ENCODE data around the gene HSPD1.
"Not testable (repeated sequence)": the region's sequence is repeated elsewhere in the genome, so short reads cannot be mapped to it uniquely, and the experiment has no call there.

The HSPD1 gene

DNA sequence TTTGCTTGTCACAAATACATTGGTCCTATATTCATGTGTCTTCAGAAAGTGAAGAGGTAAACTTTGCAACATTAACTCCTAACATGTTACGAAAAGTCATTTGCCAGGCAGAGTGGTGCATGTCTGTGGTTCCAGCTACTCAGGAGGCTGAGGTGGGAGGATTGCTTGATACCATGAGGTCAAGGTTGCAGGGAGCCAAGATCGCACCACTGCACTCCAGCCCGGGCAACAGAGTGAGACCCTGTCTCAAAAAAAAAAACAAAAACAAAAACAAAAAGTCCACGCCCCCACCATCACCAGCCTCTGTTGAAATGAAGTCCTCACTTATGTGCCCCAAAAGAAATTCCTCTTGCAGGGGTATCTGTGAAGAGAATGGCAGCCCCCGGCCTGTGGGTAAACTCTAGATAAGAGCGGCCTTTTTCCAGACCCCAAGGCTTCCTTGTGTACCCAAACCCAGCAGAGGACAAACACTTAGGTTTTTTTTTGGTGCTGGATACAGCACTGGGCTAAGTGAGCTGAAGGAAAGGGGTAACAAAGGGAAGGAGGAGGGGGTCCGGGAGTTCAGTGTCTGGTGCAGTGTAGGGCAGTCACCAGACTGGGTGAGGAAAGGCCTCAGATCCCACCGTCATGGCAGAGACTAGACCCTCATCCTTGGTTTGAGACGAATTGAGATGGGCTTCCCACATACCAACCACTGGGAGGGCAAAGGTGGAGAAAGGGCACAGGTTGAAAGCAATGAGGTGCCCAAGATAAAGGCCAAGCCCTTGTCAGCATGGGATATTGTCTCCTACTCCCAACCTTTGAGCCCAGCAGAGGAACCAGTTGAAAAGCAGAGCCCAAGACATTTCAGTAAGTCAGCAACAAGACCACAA, 19.2 kb downstream of the HSPD1 start:
- no peak overlapping the region for H3K4me3 ChIP-seq
- peaks cover 21% of the 10 kb centered on the region for H3K36me3 ChIP-seq (replicated peaks)
- H3K4me1 ChIP-seq: no peaks in the 10 kb centered on the region
- in situ Hi-C loops (cut with MboI; ENCODE audit: low sequenced_read_pairs): no loop called here
- no peaks in the 10 kb centered on the region for H3K27me3 ChIP-seq (ENCODE audit: low read depth)
- H3K9me3 ChIP-seq: peaks cover 12% of the 10 kb centered on the region
- no peak for DNase-seq (ENCODE audit: low spot score in 2 of 2)

DNA sequence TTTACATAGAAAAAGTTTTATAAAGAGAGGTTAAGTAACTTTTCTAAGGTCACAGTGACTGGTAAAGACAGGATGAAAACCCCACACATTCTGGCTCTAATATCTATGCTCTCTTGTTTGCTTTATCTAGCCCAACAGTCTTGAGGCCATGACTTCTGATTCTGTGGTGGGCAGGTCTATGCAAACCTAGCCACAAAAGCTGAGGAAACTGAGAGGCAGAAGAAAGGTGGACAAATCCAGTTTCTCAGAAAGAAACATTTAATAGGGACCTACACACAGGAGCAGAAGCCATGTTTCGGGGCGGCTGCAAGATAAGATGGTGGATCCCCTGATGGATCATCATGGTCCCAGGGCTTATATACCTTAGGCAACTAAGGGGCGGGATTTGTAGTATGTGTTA, 21.8 kb downstream of the HSPD1 start:
- H3K4me1 ChIP-seq: no peaks in the 10 kb centered on the region
- no peak overlapping the region for H3K4me3 ChIP-seq
- in situ Hi-C loops (cut with MboI; ENCODE audit: low sequenced_read_pairs): loop anchor here (5.0 kb wide), 1 partner anchor 65 kb away; no protein-coding TSS in a partner anchor
- no peaks in the 10 kb centered on the region for H3K27me3 ChIP-seq (ENCODE audit: low read depth)
- H3K9me3 ChIP-seq: no peaks in the 10 kb centered on the region
- DNase-seq (ENCODE audit: low spot score in 2 of 2): no peak
- H3K36me3 ChIP-seq (replicated peaks): peaks cover 31% of the 10 kb centered on the region

DNA sequence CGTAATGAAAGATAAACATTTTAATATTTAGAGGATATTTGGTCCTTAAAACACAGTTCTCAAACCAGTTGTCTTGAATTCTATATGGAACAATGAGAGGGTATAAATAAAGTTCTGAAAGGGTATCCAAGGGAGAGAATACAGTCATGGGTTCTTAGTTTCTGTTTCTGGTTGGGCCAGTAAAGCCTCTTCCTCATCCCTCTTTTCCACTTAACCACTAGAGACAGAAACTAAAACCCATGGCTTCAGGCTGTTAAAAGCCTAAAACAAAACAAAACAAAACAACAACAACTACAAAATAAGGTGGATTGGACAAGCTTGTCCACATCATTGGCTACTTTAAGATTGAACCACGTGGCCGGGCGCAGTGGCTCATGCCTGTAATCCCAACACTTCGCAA, 27.5 kb downstream of the HSPD1 start:
- H3K36me3 ChIP-seq (replicated peaks): peaks cover 43% of the 10 kb centered on the region

DNA sequence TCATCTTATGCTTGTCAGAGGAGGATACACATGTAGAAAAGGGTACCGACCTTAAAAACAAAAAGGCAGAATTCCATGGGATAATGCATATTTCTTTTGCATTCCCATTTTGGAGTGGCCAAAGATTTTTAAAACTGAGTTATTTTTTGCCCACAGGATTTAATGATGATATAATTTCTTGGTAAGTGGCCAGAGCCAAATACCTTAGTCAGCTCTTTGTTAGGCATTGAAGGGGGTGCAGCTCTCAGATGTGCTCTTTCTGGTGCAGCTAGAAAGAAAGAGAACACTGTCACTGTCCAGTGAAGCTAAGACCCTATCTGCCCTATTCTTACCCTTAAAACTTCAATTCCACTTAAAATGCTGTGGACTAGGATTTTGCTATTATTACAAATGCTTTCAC, 35.5 kb downstream of the HSPD1 start:
- no peak for DNase-seq (ENCODE audit: low spot score in 2 of 2)
- Histone ChIP-seq H3K36me3 (replicated peaks) (peaks cover 34% of the 10 kb centered on the region), H3K27me3 (ENCODE audit: low read depth) (no peaks in the 10 kb centered on the region), H3K4me3 (no peak overlapping the region), H3K9me3 (no peaks in the 10 kb centered on the region), H3K4me1 (no peaks in the 10 kb centered on the region)
- in situ Hi-C loops (cut with MboI; ENCODE audit: low sequenced_read_pairs): no loop called here

More for the DNA sequence above, 27.5 kb downstream of the HSPD1 start:
- no peaks in the 10 kb centered on the region for H3K27me3 ChIP-seq (ENCODE audit: low read depth)
- no peaks in the 10 kb centered on the region for H3K9me3 ChIP-seq
- DNase-seq (ENCODE audit: low spot score in 2 of 2): no peak
- in situ Hi-C loops (cut with MboI; ENCODE audit: low sequenced_read_pairs): no loop called here
- H3K4me3 ChIP-seq: no peak overlapping the region
- no peaks in the 10 kb centered on the region for H3K4me1 ChIP-seq

DNA sequence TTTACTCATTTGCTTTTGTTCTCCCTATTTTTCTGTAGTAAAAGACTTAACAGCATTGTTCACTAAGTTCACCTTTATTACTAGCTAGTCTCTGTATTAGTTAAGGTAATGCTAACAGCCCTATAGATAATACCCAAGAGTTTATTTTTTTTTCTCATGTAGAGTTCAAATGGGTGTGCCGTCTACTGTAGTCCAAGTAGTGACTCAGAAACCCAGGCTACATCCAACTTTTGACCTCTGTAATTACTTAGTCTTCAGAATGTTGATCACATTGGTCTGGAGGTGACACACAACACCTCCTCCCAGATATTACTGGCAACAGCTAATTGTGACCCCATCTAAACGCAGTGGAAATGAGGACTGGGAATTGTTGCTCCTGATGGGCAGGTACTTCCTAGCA, 38.6 kb downstream of the HSPD1 start:
- Histone ChIP-seq H3K9me3 (no peaks in the 10 kb centered on the region), H3K4me3 (no peak overlapping the region), H3K4me1 (no peaks in the 10 kb centered on the region), H3K27me3 (ENCODE audit: low read depth) (no peaks in the 10 kb centered on the region), H3K36me3 (replicated peaks) (peaks cover 25% of the 10 kb centered on the region)
- no peak for DNase-seq (ENCODE audit: low spot score in 2 of 2)
- in situ Hi-C loops (cut with MboI; ENCODE audit: low sequenced_read_pairs): no loop called here

DNA sequence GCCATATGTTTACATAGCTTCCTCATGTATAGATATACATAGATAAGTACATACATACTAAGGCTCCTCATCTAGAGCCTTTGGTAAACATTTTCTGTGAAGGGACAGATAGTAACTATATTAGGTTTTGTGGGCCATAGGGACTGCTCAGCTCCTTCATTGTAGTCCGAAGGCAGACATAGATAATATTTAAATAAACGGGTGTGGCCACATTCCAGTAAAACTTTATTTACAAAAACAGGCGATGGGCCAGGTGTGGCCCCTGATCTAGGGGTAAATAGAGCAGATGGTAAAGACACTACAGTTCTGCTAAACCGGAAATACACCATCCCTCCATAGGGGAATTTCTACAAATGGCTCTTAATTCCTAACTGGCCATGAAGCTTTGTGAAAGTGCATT, 39.0 kb downstream of the HSPD1 start:
- Histone ChIP-seq H3K9me3 (no peaks in the 10 kb centered on the region), H3K4me3 (no peak overlapping the region), H3K36me3 (replicated peaks) (peaks cover 21% of the 10 kb centered on the region), H3K27me3 (ENCODE audit: low read depth) (no peaks in the 10 kb centered on the region), H3K4me1 (no peaks in the 10 kb centered on the region)
- no peak for DNase-seq (ENCODE audit: low spot score in 2 of 2)
- in situ Hi-C loops (cut with MboI; ENCODE audit: low sequenced_read_pairs): no loop called here

DNA sequence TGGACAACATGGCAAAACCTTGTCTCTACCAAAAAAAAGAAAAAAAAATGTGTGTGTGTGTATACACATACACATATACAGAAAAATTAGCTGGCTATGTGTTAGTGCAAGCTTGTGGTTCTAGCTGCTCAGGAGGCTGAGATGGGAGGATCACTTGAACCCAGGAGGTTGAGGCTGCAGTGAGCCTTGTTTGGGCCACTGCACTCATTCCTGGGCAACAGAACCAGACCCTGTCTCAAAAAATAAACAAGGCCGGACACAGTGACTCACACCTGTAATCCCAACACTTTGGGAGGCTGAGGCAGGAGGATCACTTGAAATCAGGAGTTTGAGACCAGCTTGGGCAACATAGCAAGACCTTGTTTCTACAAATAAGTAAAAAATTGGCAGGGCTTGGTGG, 44.2 kb downstream of the HSPD1 start:
- Histone ChIP-seq H3K4me1 (peaks cover 11% of the 10 kb centered on the region), H3K27me3 (ENCODE audit: low read depth) (no peaks in the 10 kb centered on the region), H3K9me3 (no peaks in the 10 kb centered on the region), H3K36me3 (replicated peaks) (peaks cover 2% of the 10 kb centered on the region), H3K4me3 (no peak overlapping the region)
- no peak for DNase-seq (ENCODE audit: low spot score in 2 of 2)
- in situ Hi-C loops (cut with MboI; ENCODE audit: low sequenced_read_pairs): no loop called here

DNA sequence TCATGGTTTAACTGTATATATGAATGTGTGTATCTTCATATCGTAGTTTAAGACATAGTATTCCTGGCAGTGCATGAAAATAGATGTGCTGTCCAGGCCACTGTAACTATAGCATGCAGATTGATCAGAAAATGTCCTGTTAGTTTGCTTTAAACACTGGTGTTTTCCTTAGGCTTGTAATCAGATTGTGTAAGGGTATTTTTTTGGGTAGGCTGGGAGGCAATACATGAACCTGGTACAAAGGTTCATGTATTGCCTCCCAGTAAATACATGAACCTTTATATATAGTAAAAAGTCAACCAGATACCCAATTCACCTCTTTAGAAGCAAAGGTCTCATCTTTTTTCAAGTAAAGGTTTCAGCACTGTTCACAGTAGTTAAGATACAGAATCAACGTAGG, 44.7 kb downstream of the HSPD1 start:
- Histone ChIP-seq H3K36me3 (replicated peaks) (no peaks in the 10 kb centered on the region), H3K9me3 (no peaks in the 10 kb centered on the region), H3K27me3 (ENCODE audit: low read depth) (no peaks in the 10 kb centered on the region), H3K4me3 (peak overlapping the region; percentile 90), H3K4me1 (peaks cover 11% of the 10 kb centered on the region)
- in situ Hi-C loops (cut with MboI; ENCODE audit: low sequenced_read_pairs): no loop called here
- no peak for DNase-seq (ENCODE audit: low spot score in 2 of 2)

DNA sequence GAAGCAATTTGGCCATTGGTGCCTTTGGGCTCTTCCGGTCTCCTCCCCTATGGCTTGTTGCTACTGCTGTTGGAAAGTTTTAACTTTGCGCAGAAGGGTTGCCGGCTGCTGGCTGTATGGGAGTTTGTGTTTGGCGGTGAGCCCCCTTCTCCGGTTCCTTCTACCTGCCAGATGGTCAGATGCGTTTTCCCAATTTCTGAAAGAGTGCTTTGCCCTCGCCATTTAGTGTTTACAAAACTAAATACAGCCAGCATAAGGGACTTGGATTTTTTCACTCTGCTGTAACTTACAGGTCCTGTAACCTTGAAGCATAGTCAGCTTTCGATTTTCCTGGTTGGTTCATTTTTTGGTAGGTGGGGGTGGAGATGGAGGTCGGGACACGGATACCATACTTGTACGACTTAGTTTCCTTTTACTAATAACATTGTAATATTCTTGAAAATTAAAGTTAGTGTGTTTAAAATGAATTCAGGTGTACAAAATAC, 45.7 kb downstream of the HSPD1 start:
- DNase-seq (ENCODE audit: low spot score in 2 of 2): peak; percentile 67 to 70
- Histone ChIP-seq H3K4me3 (peak overlapping the region; percentile 90), H3K9me3 (no peaks in the 10 kb centered on the region), H3K4me1 (peaks cover 11% of the 10 kb centered on the region), H3K36me3 (replicated peaks) (no peaks in the 10 kb centered on the region), H3K27me3 (ENCODE audit: low read depth) (no peaks in the 10 kb centered on the region)
- in situ Hi-C loops (cut with MboI; ENCODE audit: low sequenced_read_pairs): no loop called here

DNA sequence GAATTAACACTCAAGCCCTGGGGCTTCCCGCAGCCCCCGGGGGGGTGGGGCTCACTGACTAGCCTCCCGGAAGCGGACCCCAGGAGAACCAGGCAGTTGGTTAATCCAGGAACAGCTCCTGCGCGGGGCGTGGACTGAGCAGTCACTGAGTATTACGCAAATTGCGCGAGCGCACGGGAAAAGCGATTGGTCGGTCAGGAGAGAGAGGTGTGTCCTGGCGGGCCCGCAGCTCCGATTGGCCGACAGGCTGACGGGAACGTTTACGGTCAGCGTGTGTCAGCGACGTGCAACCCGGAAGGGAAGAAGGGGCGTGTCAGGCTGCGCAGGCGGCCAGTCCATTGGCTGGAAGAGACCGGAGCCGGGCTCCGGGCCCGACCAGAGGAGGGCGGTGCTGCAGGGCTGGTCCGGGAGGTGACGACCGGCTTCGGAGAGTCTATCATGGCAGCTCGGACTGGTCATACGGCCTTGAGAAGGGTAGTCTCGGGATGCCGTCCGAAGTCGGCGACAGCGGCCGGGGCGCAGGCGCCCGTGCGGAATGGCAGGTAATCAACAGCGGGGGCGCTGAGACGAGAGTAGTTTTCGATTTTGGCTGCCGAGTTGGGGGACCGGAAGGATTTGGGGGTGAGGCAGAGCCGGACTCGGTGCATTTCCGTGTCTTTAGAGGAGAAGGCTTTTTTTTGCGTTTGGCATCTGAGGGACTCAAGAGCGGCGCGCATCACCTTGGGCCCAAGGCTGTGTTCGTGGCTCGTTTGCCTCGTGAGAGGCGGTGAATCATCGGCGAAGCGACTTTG, 46.3 kb downstream of the HSPD1 start, which contains the start of gene COQ10B:
Gene COQ10B (plus strand): TSS at position 430 of the 791 bp plus-strand sequence. CDS start 9 bp downstream, at position 439.
- Histone ChIP-seq H3K4me1 (peaks cover 11% of the 10 kb centered on the region), H3K9me3 (no peaks in the 10 kb centered on the region)
- in situ Hi-C loops (cut with MboI; ENCODE audit: low sequenced_read_pairs): no loop called here

DNA sequence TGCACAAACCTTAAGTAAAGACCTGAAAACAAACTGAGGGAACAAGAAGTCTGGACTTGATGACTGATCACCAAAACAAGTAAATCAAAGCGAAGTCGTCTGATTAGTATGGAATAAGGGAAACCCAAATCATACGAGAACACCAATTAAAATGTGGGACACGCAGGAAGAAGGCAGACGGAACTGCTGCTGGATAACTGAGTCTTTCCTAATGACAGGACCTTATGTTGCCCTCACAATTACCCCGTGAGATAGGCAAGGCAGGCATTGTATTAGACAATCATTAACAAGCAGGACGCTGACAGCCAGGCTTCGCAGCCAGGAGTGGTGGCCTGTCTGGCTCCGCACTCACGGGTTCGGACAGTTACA, 46.9 kb downstream of the HSPD1 start:
- in situ Hi-C loops (cut with MboI; ENCODE audit: low sequenced_read_pairs): no loop called here
- Histone ChIP-seq H3K9me3 (no peaks in the 10 kb centered on the region), H3K27me3 (ENCODE audit: low read depth) (no peaks in the 10 kb centered on the region), H3K4me3 (peak overlapping the region; percentile 90), H3K4me1 (peaks cover 11% of the 10 kb centered on the region), H3K36me3 (replicated peaks) (no peaks in the 10 kb centered on the region)
- no peak for DNase-seq (ENCODE audit: low spot score in 2 of 2)

More for the DNA sequence above, 46.3 kb downstream of the HSPD1 start, which contains the start of gene COQ10B:
- peak; percentile 99 for DNase-seq (ENCODE audit: low spot score in 2 of 2)
- H3K27me3 ChIP-seq (ENCODE audit: low read depth): no peaks in the 10 kb centered on the region
- H3K4me3 ChIP-seq: peak within 1 kb of the TSS; percentile 90
- H3K36me3 ChIP-seq (replicated peaks): no peaks in the 10 kb centered on the region

DNA sequence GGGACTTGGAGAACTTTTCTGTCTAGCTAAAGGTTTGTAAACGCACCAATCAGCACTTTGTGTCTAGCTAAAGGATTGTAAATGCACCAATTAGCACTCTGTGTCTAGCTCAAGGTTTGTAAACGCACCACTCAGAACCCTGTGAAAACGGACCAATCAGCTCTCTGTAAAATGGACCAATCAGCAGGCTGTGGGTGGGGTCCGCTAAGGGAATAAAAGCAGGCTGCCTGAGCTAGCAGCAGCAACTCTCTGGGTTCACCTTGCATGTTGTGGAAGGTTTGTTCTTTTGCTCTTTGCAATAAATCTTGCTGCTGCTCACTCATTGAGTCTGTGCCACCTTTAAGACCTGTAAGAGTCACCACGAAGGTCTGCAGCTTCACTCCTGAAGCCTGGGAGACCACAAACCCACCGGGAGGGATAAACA, 48.7 kb downstream of the HSPD1 start:
- in situ Hi-C loops (cut with MboI; ENCODE audit: low sequenced_read_pairs); H3K4me3 ChIP-seq; H3K36me3 ChIP-seq (replicated peaks); H3K9me3 ChIP-seq; H3K27me3 ChIP-seq (ENCODE audit: low read depth): not testable (repeated sequence)
- DNase-seq (ENCODE audit: low spot score in 2 of 2): peak in 1 of 2 experiments; percentile 17
- H3K4me1 ChIP-seq: peaks cover 11% of the 10 kb centered on the region

DNA sequence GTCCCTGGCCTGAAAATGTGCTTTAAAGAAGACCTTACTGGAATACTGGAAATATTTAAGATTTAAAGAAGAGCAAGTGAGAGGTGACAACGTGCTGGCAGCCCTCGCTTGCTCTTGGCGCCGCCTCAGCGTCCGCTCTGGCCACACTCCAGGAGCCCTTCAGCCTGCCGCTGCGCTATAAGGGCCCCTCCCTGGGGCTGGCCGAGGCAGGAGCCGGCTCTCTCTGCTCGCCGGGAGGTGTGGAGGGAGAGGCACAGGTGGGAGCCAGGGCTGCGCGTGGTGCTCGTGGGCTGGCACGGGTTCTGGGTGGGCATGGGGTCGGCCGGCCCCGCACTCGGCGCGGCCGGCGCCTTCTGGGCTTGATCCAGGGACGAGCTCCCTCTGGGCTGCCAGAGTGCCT, 49.2 kb downstream of the HSPD1 start:
- no peaks in the 10 kb centered on the region for H3K36me3 ChIP-seq (replicated peaks)
- H3K4me1 ChIP-seq: peaks cover 11% of the 10 kb centered on the region
- no peaks in the 10 kb centered on the region for H3K27me3 ChIP-seq (ENCODE audit: low read depth)
- no peak for DNase-seq (ENCODE audit: low spot score in 2 of 2)
- H3K4me3 ChIP-seq: no peak overlapping the region
- no peaks in the 10 kb centered on the region for H3K9me3 ChIP-seq
- in situ Hi-C loops (cut with MboI; ENCODE audit: low sequenced_read_pairs): no loop called here

DNA sequence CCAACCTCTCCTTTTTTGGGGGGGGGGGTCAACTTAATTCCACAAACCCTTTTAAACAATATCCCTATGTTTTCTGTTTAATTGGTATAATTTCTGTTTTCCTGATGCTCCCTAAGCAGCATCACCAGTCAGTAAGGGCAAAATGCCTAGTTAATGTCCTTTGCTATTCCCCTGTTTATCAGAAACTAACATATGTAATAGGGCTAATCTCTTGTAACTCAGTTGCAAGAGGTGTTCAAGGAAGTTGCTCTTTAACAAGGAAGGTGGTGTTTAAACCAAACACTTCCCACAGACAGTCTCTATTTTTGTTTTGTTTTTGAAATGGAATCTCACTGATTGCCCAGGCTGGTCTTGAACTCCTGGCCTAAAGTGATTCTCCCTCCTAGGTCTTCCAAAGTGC, 52.8 kb downstream of the HSPD1 start:
- no peak overlapping the region for H3K4me3 ChIP-seq
- in situ Hi-C loops (cut with MboI; ENCODE audit: low sequenced_read_pairs): no loop called here
- no peaks in the 10 kb centered on the region for H3K36me3 ChIP-seq (replicated peaks)
- no peak for DNase-seq (ENCODE audit: low spot score in 2 of 2)
- H3K9me3 ChIP-seq: no peaks in the 10 kb centered on the region
- H3K27me3 ChIP-seq (ENCODE audit: low read depth): no peaks in the 10 kb centered on the region
- H3K4me1 ChIP-seq: no peaks in the 10 kb centered on the region
